ENCODE data around the gene FCER1A. TPM values are rescaled to one million over a fixed set of nuclear protein-coding genes. Genes with fewer than 3 reads are reported as not detected.

FCER1A gene
- total and polyA plus RNA-seq, 9 of the 15 experiments (the other 6 are each of a cell fraction or from before 2014, with no cell fraction given): 0.04 TPM; not detected in 8

DNA sequence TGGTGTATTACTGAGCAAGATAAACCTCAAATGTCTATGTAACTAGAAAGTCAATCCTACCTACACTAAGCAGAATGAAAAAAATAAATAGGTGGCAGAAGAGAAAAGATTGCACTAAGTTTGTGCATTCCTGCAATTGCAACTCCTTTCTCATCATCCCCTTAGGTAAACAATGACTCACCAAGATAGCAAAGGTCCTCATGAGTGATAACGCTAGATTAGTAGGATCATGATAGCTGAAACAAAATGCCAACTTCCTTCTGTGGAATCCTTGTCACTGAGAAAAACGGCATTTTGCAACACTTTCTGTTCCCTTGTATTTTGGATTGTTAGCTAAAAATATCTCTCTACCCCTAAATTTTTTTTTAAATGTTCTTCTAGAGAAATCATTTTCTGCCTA, 20.0 kb upstream of the FCER1A start (continued):
- TF ChIP-seq, protein P1, sequence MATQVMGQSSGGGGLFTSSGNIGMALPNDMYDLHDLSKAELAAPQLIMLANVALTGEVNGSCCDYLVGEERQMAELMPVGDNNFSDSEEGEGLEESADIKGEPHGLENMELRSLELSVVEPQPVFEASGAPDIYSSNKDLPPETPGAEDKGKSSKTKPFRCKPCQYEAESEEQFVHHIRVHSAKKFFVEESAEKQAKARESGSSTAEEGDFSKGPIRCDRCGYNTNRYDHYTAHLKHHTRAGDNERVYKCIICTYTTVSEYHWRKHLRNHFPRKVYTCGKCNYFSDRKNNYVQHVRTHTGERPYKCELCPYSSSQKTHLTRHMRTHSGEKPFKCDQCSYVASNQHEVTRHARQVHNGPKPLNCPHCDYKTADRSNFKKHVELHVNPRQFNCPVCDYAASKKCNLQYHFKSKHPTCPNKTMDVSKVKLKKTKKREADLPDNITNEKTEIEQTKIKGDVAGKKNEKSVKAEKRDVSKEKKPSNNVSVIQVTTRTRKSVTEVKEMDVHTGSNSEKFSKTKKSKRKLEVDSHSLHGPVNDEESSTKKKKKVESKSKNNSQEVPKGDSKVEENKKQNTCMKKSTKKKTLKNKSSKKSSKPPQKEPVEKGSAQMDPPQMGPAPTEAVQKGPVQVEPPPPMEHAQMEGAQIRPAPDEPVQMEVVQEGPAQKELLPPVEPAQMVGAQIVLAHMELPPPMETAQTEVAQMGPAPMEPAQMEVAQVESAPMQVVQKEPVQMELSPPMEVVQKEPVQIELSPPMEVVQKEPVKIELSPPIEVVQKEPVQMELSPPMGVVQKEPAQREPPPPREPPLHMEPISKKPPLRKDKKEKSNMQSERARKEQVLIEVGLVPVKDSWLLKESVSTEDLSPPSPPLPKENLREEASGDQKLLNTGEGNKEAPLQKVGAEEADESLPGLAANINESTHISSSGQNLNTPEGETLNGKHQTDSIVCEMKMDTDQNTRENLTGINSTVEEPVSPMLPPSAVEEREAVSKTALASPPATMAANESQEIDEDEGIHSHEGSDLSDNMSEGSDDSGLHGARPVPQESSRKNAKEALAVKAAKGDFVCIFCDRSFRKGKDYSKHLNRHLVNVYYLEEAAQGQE (IDR thresholded peaks at IDR 0.05; ENCODE audit: borderline replicate concordance): no peak
- TF ChIP-seq, protein P1 (CRISPR knock-in tag; IDR thresholded peaks at IDR 0.05; ENCODE audit: low read depth): no peak
- TF ChIP-seq, protein P2, sequence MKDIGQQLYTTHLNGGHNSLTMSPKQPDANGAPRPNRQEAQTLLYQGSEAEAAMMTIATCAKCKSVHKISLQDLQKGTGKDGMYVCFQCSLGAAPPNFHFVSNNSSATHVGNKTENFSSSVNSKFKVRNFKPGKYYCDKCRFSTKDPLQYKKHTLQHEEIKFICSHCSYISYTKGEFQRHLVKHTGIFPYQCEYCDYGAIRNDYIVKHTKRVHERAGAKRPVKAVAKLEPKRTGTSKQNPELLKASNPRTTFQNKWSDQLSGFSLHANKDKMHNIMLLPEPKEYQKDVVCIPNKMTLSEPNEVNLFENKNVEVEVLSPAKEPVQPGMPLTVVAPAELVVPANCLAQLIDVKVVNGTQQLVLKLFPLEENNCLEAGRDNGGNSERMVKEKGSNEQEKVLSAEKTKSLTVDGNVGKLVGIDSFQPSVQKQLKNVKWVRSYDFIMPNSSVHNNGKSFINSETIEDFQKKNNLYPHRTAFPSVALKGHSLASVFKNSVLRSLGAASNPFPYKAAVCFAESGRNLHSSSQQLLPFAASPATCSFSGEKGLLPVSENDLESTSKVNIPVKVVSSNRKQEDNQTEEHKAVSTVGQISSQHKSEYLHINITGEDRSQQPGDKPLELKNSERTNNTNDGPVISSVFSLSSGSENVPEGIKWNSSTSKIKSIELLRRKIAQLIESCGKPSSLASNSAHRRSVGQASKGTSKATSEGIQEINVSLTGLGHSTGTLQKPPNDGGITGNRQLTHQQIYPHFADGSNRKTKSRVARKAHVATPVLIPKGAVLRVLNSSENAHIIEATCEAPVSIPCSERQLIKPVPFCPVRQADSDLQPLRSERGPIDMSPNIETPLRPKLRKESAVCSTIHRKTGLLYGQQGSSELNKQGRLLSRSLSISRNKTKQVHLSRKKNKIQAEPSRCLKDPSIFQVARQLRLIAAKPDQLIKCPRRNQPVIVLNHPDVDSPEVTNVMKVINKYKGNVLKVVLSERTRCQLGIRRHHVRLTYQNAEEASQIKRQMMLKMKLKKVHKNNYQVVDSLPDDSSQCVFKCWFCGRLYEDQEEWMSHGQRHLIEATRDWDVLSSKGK (CRISPR knock-in tag; IDR thresholded peaks at IDR 0.05): no peak
- TF ChIP-seq CEBPB (tag; IDR thresholded peaks at IDR 0.05) (no peak), RREB1 (CRISPR knock-in tag; IDR thresholded peaks at IDR 0.05) (no peak), HNRNPL (IDR thresholded peaks at IDR 0.05; ENCODE audit: low read depth, low read length) (no peak), PRPF4 (IDR thresholded peaks at IDR 0.05; ENCODE audit: insufficient read depth, low read depth, low read length, poor library complexity, severe bottlenecking) (no peak), ZNF3 (CRISPR knock-in tag; IDR thresholded peaks at IDR 0.05) (no peak), NFXL1 (CRISPR knock-in tag; IDR thresholded peaks at IDR 0.05) (no peak)
